Choroid plexus epithelial cell (primary cell): ENCODE data around the gene ZNF516.

Experiments
- DNase-seq: peaks from one replicate; pipeline ENCODE4 v3.0.0-alpha.2; 2010; ENCODE audit warnings: low read depth
- H3K4me3 ChIP-seq: 2 replicates; pipeline ENCODE4 v1.5.1; 2011; ENCODE audit warnings: low read depth, mild to moderate bottlenecking, control low read depth, low read length, moderate library complexity
- TF ChIP-seq, protein P1 (sequence below): conservative IDR thresholded peaks from 2 replicates; pipeline ENCODE4 v1.5.1; 2011; ENCODE audit warnings: low read depth, mild to moderate bottlenecking, control low read depth, inconsistent platforms, low read length, moderate library complexity

The ZNF516 gene

DNA sequence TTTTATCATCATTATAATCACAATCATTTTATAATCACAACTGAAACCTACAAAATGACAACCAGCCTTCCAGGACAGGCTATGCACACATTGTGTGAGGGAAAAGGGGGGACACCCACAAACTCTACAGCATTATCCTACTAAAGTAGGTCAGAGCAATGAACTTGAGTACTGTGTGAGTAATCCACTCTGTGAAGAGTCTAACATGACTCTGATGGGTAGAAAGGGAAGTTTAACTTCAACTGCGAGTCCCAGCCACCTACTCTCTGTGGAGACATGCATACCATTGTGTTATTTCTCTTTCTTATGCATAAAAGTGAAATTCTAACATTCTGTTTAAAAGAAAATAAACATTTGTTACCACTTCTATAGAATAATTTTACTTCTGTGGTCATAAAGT lies 177.9 kb downstream of the ZNF516 start:
- no peak for DNase-seq
- TF ChIP-seq, protein P1, sequence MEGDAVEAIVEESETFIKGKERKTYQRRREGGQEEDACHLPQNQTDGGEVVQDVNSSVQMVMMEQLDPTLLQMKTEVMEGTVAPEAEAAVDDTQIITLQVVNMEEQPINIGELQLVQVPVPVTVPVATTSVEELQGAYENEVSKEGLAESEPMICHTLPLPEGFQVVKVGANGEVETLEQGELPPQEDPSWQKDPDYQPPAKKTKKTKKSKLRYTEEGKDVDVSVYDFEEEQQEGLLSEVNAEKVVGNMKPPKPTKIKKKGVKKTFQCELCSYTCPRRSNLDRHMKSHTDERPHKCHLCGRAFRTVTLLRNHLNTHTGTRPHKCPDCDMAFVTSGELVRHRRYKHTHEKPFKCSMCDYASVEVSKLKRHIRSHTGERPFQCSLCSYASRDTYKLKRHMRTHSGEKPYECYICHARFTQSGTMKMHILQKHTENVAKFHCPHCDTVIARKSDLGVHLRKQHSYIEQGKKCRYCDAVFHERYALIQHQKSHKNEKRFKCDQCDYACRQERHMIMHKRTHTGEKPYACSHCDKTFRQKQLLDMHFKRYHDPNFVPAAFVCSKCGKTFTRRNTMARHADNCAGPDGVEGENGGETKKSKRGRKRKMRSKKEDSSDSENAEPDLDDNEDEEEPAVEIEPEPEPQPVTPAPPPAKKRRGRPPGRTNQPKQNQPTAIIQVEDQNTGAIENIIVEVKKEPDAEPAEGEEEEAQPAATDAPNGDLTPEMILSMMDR: no peak
- H3K4me3 ChIP-seq: no peak overlapping the region

DNA sequence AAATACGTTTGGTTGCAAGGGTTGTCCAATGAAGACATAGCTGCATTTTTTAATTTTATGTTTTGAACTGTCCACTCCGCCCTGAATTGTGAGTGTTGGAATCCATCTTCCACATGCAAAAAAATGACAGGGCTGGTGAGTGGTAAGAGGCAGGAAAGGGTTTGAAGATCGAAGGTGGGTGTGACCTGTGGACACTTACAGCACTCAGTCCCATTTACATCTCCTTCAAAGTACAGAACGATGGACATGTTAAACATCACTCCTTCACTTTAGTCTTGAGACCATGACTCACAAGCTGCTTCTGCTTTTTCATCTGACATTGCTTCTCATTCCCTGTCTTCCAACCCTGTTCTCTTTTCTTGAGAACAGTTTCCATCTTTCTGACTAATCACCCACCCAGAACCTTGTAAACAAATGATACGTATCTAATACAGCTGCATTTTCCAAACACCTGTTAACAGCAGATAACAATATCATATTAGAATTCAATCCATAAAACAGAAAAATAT lies 179.3 kb downstream of the ZNF516 start:
- TF ChIP-seq, protein P1: no peak
- no peak for DNase-seq

DNA sequence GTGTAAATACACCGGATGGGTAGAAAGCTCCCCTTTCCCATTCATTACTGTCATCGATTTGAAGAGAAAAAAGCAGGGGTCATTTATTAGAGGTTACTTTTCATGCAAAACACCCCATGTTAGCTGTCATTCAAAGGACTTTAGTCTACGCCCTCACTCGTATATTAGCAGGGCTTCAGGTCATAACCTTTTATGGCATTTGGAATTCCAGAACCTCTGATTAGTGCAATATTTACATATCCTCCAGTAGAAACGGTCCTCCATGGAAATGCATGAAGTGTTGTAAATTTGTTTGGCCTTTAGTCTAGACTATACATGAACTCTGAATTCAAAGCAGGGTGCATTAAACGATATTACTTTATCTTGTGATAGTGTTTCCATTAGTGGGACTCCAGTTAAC lies 180.5 kb downstream of the ZNF516 start:
- TF ChIP-seq, protein P1: no peak
- no peak overlapping the region for H3K4me3 ChIP-seq
- no peak for DNase-seq

More for the DNA sequence above, 179.3 kb downstream of the ZNF516 start:
- H3K4me3 ChIP-seq: no peak overlapping the region

DNA sequence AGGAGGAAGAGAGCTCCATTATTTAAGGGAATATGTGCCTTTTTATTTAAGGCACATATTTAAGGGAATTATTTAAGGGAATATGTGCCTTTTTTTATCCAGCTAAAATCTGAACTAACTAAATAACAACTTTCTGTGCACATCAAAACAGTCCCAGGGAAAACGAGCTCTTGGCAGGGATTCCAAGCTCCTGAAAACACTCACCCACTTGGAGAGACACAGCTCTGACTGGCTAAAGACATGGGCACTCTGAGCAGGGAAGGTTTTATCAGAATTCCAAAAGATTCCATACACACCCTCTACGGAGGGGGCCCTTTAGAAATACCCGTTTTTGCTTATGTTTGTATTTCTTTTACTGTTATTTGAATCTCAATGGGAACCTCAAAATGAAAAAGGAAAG lies 181.0 kb downstream of the ZNF516 start:
- H3K4me3 ChIP-seq: no peak overlapping the region
- DNase-seq: no peak
- TF ChIP-seq, protein P1: no peak
